NB4 (cell line): Measurements from ENCODE around the gene LPCAT1.
A peak's percentile ranks its signal among the peaks of the same experiment; 100 is the strongest.

Experiments used
- DNase-seq: peaks from one replicate; pipeline ENCODE4 v3.0.0; 2010; ENCODE audit warnings: low read depth
- H3K4me3 ChIP-seq: one replicate; pipeline ENCODE4 v1.5.1; 2011; ENCODE audit warnings: mild to moderate bottlenecking, low read depth, low read length, moderate library complexity
- MYC ChIP-seq: IDR thresholded peaks from 2 replicates; pipeline ENCODE4 v1.6.1; 2011; ENCODE audit warnings: low read depth, low read length
- POLR2A ChIP-seq: IDR thresholded peaks from 2 replicates; pipeline ENCODE4 v1.6.1; 2011; ENCODE audit warnings: mild to moderate bottlenecking; ENCODE audit not compliant: insufficient read length; ENCODE audit errors: extremely low read depth
- TF ChIP-seq, protein P1 (sequence below): IDR thresholded peaks from one replicate; pipeline ENCODE4 v1.5.1; 2012; ENCODE audit warnings: low read depth, low read length
- TF ChIP-seq, protein P2 (sequence below): IDR thresholded peaks from 2 replicates; pipeline ENCODE4 v1.6.1; 2011; ENCODE audit warnings: low read depth, low read length

Gene LPCAT1

GRCh38 chr5:1512541-1513291 lies 11.0 kb downstream of the LPCAT1 start:
- H3K4me3 ChIP-seq: no peak overlapping the region
- TF ChIP-seq, protein P1, sequence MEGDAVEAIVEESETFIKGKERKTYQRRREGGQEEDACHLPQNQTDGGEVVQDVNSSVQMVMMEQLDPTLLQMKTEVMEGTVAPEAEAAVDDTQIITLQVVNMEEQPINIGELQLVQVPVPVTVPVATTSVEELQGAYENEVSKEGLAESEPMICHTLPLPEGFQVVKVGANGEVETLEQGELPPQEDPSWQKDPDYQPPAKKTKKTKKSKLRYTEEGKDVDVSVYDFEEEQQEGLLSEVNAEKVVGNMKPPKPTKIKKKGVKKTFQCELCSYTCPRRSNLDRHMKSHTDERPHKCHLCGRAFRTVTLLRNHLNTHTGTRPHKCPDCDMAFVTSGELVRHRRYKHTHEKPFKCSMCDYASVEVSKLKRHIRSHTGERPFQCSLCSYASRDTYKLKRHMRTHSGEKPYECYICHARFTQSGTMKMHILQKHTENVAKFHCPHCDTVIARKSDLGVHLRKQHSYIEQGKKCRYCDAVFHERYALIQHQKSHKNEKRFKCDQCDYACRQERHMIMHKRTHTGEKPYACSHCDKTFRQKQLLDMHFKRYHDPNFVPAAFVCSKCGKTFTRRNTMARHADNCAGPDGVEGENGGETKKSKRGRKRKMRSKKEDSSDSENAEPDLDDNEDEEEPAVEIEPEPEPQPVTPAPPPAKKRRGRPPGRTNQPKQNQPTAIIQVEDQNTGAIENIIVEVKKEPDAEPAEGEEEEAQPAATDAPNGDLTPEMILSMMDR: no peak
- TF ChIP-seq POLR2A (no peak), MYC (no peak)
- TF ChIP-seq, protein P2, sequence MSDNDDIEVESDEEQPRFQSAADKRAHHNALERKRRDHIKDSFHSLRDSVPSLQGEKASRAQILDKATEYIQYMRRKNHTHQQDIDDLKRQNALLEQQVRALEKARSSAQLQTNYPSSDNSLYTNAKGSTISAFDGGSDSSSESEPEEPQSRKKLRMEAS: no peak
- no peak for DNase-seq

DNA sequence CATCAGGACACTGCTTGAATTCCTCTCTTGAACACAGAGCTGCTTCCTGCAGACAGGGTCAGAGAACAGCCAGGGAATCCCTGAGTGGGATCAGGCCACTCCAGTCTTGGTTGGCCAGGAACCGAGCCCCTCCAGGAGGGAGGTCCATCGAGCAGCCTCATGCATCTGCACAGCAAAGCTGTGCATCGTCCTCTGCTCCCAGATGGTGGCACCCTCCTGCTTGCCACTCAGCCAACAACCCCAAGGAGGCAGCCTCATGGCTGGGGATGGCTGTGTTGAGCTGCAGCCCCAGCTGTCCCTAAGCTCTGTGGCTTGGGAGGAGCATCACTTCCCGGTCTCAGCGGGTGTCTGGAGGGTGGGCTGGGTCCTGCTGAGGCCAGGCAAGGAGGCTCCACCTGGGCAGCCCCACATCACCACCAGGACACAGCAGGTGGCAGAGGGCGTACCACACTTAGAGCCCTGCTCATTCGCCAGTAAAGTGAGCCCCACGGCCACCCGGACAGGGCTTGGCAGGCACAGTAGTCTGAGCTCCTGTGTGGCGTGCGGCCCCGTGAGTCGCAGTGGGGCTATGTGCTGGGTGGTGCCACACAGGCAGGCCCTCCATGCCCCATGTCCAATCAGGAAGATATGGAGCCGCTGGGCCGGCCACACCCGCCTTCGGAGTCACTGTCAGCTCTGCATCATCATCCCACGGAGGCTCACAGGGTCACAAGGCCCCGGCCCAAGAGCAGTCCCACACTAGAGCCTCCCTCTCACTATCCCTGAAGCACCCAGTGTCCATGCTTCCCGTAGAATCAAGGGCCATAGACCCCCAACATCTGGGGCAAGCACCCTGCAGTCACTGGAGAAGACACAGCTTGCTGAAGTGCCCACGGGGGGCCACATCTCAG lies 11.9 kb downstream of the LPCAT1 start:
- no peak overlapping the region for H3K4me3 ChIP-seq
- DNase-seq: peak; percentile 46
- TF ChIP-seq, protein P2: no peak
- no peak for TF ChIP-seq MYC
- TF ChIP-seq, protein P1: peak; percentile 8
- TF ChIP-seq POLR2A: no peak

DNA sequence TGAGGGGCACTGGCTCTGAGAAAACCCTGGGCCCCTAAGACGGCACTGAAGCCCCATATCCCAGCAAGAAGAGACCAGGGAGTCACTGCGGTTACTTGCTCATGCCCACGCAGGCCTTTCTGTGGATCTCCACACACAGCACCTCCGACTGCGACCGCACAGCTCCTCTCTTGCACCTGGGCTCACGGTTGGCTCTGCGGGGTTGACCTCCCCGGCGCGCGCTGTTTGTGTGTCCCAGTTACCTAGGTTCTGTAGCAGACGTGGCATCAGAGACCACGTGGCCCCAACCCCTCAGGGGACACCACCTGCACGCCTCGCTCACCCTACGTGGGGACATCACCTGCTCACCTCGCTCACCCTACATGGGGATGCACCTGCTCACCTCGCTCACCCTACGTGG lies 12.7 kb downstream of the LPCAT1 start:
- TF ChIP-seq, protein P1: no peak
- TF ChIP-seq, protein P2: no peak
- no peak for TF ChIP-seq POLR2A
- TF ChIP-seq MYC: no peak
- no peak for DNase-seq
- no peak overlapping the region for H3K4me3 ChIP-seq

DNA sequence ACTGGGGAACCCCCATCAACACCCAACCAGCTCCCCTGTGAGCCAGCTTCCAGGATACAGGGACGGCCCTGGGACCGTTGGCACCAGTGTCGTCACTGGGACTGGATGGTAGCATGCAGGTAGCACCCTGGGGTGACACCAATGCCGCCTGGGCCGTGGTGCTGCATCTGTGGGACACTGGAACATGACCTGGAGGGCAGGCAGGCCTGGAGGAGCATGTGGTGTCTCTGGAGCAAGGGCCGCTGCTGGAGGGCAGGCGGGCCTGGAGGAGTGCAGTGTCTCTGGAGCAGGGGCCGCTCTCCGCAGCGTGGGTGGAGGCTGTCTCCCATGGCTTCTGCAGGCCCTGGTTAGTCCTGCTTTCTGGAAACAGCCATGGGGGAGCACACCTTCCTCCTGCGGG lies 13.1 kb downstream of the LPCAT1 start:
- TF ChIP-seq MYC (no peak), POLR2A (no peak)
- TF ChIP-seq, protein P1: no peak
- TF ChIP-seq, protein P2: no peak
- no peak overlapping the region for H3K4me3 ChIP-seq
- DNase-seq: no peak

DNA sequence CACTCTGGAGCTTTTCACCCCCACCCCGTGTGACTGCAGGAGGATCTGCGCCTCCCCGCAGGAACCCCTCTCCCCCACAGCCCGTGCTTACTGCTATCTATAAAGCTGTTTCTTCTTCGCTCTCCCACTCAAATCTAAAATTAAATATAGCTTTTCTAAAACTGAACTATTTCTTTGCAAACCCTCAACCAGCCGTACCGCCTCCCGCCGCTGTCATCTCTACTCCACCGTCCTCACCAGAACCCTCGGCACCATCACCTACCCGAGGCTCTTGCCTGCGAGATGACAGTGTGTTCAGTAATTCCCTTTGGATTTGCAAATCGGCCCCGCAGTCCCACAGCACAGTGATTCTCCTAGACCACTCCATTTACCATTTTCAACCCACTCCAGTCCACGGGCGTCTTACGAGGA lies 13.6 kb downstream of the LPCAT1 start:
- TF ChIP-seq, protein P2: no peak
- TF ChIP-seq, protein P1: no peak
- TF ChIP-seq MYC (no peak), POLR2A (no peak)
- DNase-seq: no peak

More for the DNA sequence above, 13.6 kb downstream of the LPCAT1 start:
- no peak overlapping the region for H3K4me3 ChIP-seq
